T-helper 1 cell (primary cell): Measurements from ENCODE around the gene TMEFF1.

Experiments used
- DNase-seq, 5 donors: peaks; one replicate each; pipeline ENCODE4 v3.0.0-alpha.2; 2012 to 2020

The TMEFF1 gene

DNA sequence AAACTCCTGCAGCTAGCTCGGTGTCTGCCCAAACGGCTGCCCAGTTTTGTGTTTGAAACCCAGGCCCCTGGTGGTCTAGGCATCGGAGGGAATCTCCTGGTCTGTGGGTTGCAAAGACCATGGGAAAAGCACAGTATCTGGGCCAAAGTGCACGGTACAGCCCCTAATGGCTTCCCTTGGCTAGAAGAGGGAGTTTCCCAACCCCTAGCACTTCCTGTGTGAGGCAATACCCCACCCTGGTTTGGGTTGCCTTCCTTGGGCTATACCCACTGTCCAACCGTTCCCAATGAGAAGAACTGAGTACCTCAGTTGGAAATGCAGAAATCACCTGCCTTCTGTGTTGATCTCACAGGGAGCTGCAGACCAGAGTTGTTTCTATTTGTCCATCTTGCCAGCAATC lies 146.7 kb downstream of the TMEFF1 start:
- no peak for DNase-seq

- DNase-seq, result no peak
These were observed 151.0 kb downstream of the TMEFF1 start for GRCh38 chr9:100623969-100624368.

DNA sequence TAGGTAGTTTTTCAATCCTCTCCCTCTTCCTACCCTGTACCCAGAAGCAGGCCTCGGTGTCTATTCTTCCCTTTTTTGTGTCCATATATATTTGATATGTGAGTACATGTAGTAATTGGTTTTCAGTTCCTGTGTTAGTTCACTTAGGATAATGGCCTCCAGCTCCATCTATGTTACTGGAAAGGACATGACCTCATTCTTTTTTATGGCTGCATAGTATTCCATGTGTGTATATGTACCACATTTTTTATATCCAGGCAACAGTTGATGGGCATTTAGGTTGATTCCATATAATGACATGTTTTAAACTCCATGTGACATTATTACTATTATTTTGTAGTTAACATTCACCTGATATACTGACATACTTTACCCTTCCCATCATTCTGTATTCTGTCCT lies 154.0 kb downstream of the TMEFF1 start:
- DNase-seq, result no peak
